HL-60 (cell line): ENCODE measurements around the gene NUMB.

Experiments used
- CTCF ChIP-seq: IDR thresholded peaks from one replicate; pipeline ENCODE4 v1.5.1; 2011; ENCODE audit warnings: low read length, control low read depth, inconsistent platforms; ENCODE audit not compliant: insufficient read depth
- GABPA ChIP-seq: IDR thresholded peaks from 2 replicates; pipeline ENCODE4 v1.6.1; 2012; ENCODE audit warnings: low read depth
- POLR2AphosphoS5 ChIP-seq: IDR thresholded peaks from 2 replicates; pipeline ENCODE4 v1.6.1; 2012; ENCODE audit warnings: low read depth
- REST ChIP-seq: IDR thresholded peaks from 2 replicates; pipeline ENCODE4 v1.6.1; 2012; ENCODE audit warnings: low read depth; ENCODE audit not compliant: insufficient replicate concordance

- TF ChIP-seq REST (no peak), CTCF (no peak), POLR2AphosphoS5 (no peak), GABPA (no peak)
These were observed 93.8 kb downstream of the NUMB start for GRCh38 chr14:73364559-73364958.
